Osteoblast (primary cell): ENCODE measurements around the gene PTPRN2. TPM values are rescaled to one million over a fixed set of nuclear protein-coding genes. Genes with fewer than 3 reads are reported as not detected.

ENCODE experiments used
- DNase-seq: peaks from one replicate; pipeline ENCODE4 v3.0.0; 2011; ENCODE audit warnings: low spot score, mixed read lengths; ENCODE audit not compliant: insufficient read length; ENCODE audit errors: missing footprints
- H2AFZ ChIP-seq: 2 replicates; pipeline ENCODE4 v1.6.0; 2011; ENCODE audit warnings: mild to moderate bottlenecking, low read length
- H3K27ac ChIP-seq: 2 replicates; pipeline ENCODE4 v1.5.1; 2011; ENCODE audit warnings: mild to moderate bottlenecking, low read depth, low read length, moderate library complexity
- H3K27me3 ChIP-seq: 2 replicates; pipeline ENCODE4 v1.6.0; 2012; ENCODE audit warnings: mild to moderate bottlenecking, control low read depth, inconsistent platforms, low read length, moderate library complexity; ENCODE audit not compliant: insufficient read depth
- H3K36me3 ChIP-seq: 2 replicates; pipeline ENCODE4 v1.5.1; 2011; ENCODE audit warnings: mild to moderate bottlenecking, low read length, control low read depth, moderate library complexity; ENCODE audit not compliant: insufficient read depth
- H3K4me1 ChIP-seq: 2 replicates; pipeline ENCODE4 v1.5.1; 2011; ENCODE audit warnings: mild to moderate bottlenecking, low read length, control low read depth, moderate library complexity; ENCODE audit not compliant: insufficient read depth
- H3K4me2 ChIP-seq: 2 replicates; pipeline ENCODE4 v1.6.0; 2011; ENCODE audit warnings: mild to moderate bottlenecking, low read length; ENCODE audit not compliant: insufficient read depth
- H3K4me3 ChIP-seq: fragments of 200-600 bp; sonication (generic); 3 replicates; pipeline ENCODE4 v1.5.1; 2012; ENCODE audit warnings: mild to moderate bottlenecking, low read length, inconsistent platforms; ENCODE audit not compliant: insufficient read depth
- H3K79me2 ChIP-seq: 2 replicates; pipeline ENCODE4 v1.6.0; 2012; ENCODE audit warnings: mild to moderate bottlenecking, low read length, control low read depth, inconsistent platforms; ENCODE audit not compliant: insufficient read depth
- H3K9me3 ChIP-seq: 2 replicates; pipeline ENCODE4 v1.5.1; 2011; ENCODE audit warnings: low read depth, low read length, control low read depth
- H4K20me1 ChIP-seq: 2 replicates; pipeline ENCODE4 v1.6.0; 2012; ENCODE audit warnings: mild to moderate bottlenecking, low read length, control low read depth; ENCODE audit not compliant: insufficient read depth
- total RNA-seq: library from RNA; depleted of rRNA; stranded (reverse); fragments of >200 nt; gene quantifications from 2 replicates; pipeline ENCODE4 v1.2.3, GENCODE V29; 2012
- TF ChIP-seq, protein P1 (sequence below): IDR thresholded peaks from 2 replicates; pipeline ENCODE4 v1.5.1; 2011; ENCODE audit warnings: mild to moderate bottlenecking, low read depth, low read length, moderate library complexity; ENCODE audit errors: extremely low read depth

PTPRN2 gene
- total RNA-seq, 1 donor, result 0.36 TPM

DNA sequence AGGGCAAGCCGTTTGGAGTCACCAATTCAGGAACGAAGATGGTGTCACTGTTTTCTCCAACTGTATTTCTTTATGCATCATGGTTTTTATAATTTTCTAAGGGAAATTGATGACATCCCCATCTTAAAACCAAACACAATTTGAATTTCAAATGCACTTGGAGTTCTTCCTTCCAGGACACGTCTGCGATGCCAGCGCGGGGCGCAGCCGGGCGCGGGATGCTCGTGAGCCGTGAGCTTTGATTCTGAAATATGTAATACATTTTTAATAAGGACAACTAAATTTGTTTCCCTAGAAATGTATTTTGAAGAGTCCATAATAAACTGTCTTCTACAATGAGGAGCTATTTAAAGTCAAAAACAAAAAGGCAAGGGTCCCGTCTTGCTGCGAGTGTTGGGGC, 758.7 kb downstream of the PTPRN2 start:
- DNase-seq, result no peak
- no peak overlapping the region for H3K4me3 ChIP-seq

DNA sequence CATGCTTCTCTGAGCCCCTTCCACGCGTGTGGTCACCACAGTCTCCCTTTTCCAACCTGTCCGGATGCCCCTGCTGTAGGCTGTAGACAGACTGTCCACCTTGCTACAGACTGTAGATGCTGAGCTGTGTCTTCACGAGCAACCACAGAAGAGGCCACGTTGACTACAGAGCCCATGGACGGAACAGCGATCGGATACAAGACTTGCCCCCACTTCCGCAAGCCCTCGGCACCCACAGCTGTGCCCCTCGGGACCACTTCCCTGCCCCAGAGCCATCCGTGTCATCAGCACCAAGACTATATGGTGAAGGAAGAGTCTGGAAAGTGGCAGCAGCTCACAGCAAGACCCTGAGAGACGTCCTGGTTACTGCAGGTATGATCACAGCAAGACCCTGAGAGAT, 759.4 kb downstream of the PTPRN2 start:
- no peak overlapping the region for H3K27ac ChIP-seq
- no peaks in the 10 kb centered on the region for H4K20me1 ChIP-seq
- TF ChIP-seq, protein P1, sequence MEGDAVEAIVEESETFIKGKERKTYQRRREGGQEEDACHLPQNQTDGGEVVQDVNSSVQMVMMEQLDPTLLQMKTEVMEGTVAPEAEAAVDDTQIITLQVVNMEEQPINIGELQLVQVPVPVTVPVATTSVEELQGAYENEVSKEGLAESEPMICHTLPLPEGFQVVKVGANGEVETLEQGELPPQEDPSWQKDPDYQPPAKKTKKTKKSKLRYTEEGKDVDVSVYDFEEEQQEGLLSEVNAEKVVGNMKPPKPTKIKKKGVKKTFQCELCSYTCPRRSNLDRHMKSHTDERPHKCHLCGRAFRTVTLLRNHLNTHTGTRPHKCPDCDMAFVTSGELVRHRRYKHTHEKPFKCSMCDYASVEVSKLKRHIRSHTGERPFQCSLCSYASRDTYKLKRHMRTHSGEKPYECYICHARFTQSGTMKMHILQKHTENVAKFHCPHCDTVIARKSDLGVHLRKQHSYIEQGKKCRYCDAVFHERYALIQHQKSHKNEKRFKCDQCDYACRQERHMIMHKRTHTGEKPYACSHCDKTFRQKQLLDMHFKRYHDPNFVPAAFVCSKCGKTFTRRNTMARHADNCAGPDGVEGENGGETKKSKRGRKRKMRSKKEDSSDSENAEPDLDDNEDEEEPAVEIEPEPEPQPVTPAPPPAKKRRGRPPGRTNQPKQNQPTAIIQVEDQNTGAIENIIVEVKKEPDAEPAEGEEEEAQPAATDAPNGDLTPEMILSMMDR, result no peak
- H3K27me3 ChIP-seq, result no peaks in the 10 kb centered on the region
- no peaks in the 10 kb centered on the region for H3K9me3 ChIP-seq
- no peaks in the 10 kb centered on the region for H3K36me3 ChIP-seq
- H2AFZ ChIP-seq, result no peak overlapping the region
- no peaks in the 10 kb centered on the region for H3K4me1 ChIP-seq
- H3K79me2 ChIP-seq, result no peaks in the 10 kb centered on the region
- no peak overlapping the region for H3K4me2 ChIP-seq
- no peak overlapping the region for H3K4me3 ChIP-seq
- no peak for DNase-seq

More for the DNA sequence above, 758.7 kb downstream of the PTPRN2 start:
- Histone ChIP-seq H3K27ac (no peak overlapping the region), H3K4me1 (no peaks in the 10 kb centered on the region), H2AFZ (no peak overlapping the region), H3K79me2 (no peaks in the 10 kb centered on the region), H3K36me3 (no peaks in the 10 kb centered on the region), H4K20me1 (no peaks in the 10 kb centered on the region), H3K4me2 (no peak overlapping the region), H3K27me3 (no peaks in the 10 kb centered on the region), H3K9me3 (no peaks in the 10 kb centered on the region)
- TF ChIP-seq, protein P1, result no peak

DNA sequence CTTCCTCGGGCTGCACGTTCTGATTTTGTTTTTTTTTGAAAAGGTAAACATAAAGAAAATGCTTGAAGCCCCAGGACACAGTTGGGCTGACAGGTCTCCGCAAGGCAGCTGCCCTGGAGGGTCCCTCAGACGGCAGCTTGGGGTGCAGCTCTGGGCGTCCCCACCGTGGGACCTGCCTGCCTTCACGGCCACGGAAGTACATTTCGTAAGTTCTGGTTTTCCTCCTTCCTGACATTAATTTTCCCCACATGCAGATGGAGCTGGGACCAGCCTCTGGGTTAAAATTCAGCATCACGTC, 759.8 kb downstream of the PTPRN2 start:
- TF ChIP-seq, protein P1, result no peak

DNA sequence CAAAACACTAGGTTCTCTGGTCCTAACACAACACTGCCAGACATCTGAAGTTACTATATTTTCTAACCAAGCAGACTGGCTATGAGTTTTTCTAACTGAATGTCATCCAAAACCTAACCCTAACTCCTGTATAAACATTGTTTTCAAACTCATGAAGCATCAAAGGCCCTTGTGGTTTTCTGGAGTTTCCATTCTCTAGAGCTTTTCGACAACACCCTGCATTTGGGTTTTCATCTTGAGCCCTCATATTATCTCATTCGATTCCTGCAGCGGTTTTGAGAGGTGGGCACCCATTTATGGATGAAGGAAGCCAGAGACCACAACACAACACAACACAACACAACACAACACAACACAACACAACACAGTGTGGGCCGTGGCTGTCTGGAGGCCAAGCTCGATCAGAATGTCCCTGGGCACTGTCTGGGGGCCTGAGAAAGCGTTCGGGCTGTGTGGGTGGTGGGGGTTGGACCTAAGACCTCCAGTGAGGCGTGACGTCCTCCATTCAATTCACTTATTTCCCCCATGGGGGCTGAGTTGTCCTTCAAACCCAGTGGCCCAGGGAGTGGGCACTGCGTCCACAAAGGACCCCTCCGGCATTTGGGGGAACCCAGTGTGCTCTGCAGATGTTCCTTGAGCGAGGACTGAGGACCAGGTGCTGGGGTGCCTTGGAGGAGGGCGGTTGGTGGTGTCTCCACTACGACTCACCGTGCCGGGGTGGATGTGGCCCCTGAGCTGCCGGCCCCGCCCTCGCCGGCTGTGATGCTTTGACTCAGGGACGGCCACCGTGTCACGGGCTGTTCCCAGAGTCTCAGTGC, 760.4 kb downstream of the PTPRN2 start:
- H4K20me1 ChIP-seq, result no peaks in the 10 kb centered on the region
- H3K4me3 ChIP-seq, result no peak overlapping the region
- no peaks in the 10 kb centered on the region for H3K79me2 ChIP-seq
- no peaks in the 10 kb centered on the region for H3K27me3 ChIP-seq
- H3K4me2 ChIP-seq, result no peak overlapping the region
- no peaks in the 10 kb centered on the region for H3K4me1 ChIP-seq
- no peak overlapping the region for H3K27ac ChIP-seq
- no peaks in the 10 kb centered on the region for H3K9me3 ChIP-seq
- no peak for DNase-seq
- no peaks in the 10 kb centered on the region for H3K36me3 ChIP-seq
- TF ChIP-seq, protein P1, result no peak
- no peak overlapping the region for H2AFZ ChIP-seq

More for the DNA sequence above, 759.8 kb downstream of the PTPRN2 start:
- no peak overlapping the region for H3K27ac ChIP-seq
- H3K27me3 ChIP-seq, result no peaks in the 10 kb centered on the region
- no peaks in the 10 kb centered on the region for H3K79me2 ChIP-seq
- no peaks in the 10 kb centered on the region for H3K9me3 ChIP-seq
- no peak overlapping the region for H2AFZ ChIP-seq
- no peak for DNase-seq
- no peaks in the 10 kb centered on the region for H3K4me1 ChIP-seq
- H3K4me2 ChIP-seq, result no peak overlapping the region
- no peaks in the 10 kb centered on the region for H3K36me3 ChIP-seq
- no peaks in the 10 kb centered on the region for H4K20me1 ChIP-seq
- no peak overlapping the region for H3K4me3 ChIP-seq
